HEK293 (cell line): Measurements from ENCODE around the gene RHBDF1.

Experiments
- HOXC10 ChIP-seq: sonication (generic); formaldehyde crosslinking; IDR thresholded peaks from 2 replicates; pipeline ENCODE4 v1.8.1; 2023; ENCODE audit warnings: mild to moderate bottlenecking, missing genetic modification reagents
- IKZF3 ChIP-seq: fragments of 450-650 bp; IDR thresholded peaks from 2 replicates; pipeline ENCODE4 v1.5.0; 2018; ENCODE audit warnings: missing biosample characterization, mild to moderate bottlenecking, missing genetic modification characterization, moderate library complexity
- PRDM1 ChIP-seq: fragments of 450-650 bp; formaldehyde crosslinking; IDR thresholded peaks from 2 replicates; pipeline ENCODE4; 2016; ENCODE audit warnings: missing biosample characterization, missing genetic modification characterization
- REPIN1 ChIP-seq: fragments of 450-650 bp; formaldehyde crosslinking; IDR thresholded peaks from 2 replicates; pipeline ENCODE4 v1.5.1; 2017; ENCODE audit warnings: missing biosample characterization, missing genetic modification characterization, low read depth
- YY1 ChIP-seq: fragments of 450-650 bp; formaldehyde crosslinking; IDR thresholded peaks from 2 replicates; pipeline ENCODE4 v1.5.1; 2018; ENCODE audit warnings: missing biosample characterization, missing genetic modification characterization
- ZEB2 ChIP-seq: fragments of 450-650 bp; formaldehyde crosslinking; IDR thresholded peaks from 2 replicates; pipeline ENCODE4 v1.5.1; 2016; ENCODE audit warnings: missing biosample characterization, missing genetic modification characterization
- ZFP3 ChIP-seq: fragments of 450-650 bp; formaldehyde crosslinking; IDR thresholded peaks from 2 replicates; pipeline ENCODE4 v1.5.1; 2016; ENCODE audit warnings: low read depth, missing biosample characterization, missing genetic modification characterization
- ZFP37 ChIP-seq: fragments of 450-650 bp; formaldehyde crosslinking; IDR thresholded peaks from 2 replicates; pipeline ENCODE4 v1.5.1; 2016; ENCODE audit warnings: missing biosample characterization, missing genetic modification characterization
- ZNF140 ChIP-seq: fragments of 450-650 bp; formaldehyde crosslinking; IDR thresholded peaks from 2 replicates; pipeline ENCODE4 v1.5.1; 2016; ENCODE audit warnings: missing biosample characterization, missing genetic modification characterization
- ZNF174 ChIP-seq: fragments of 450-650 bp; formaldehyde crosslinking; IDR thresholded peaks from 2 replicates; pipeline ENCODE4 v1.5.0; 2017; ENCODE audit warnings: missing biosample characterization, mild to moderate bottlenecking, missing genetic modification characterization
- ZNF211 ChIP-seq: fragments of 450-650 bp; formaldehyde crosslinking; IDR thresholded peaks from 2 replicates; pipeline ENCODE4 v1.5.1; 2016; ENCODE audit warnings: low read depth, missing biosample characterization, missing genetic modification characterization
- ZNF23 ChIP-seq: fragments of 450-650 bp; formaldehyde crosslinking; IDR thresholded peaks from 2 replicates; pipeline ENCODE4 v1.5.1; 2016; ENCODE audit warnings: missing biosample characterization, missing genetic modification characterization, borderline replicate concordance
- ZNF24 ChIP-seq: fragments of 450-650 bp; formaldehyde crosslinking; IDR thresholded peaks from 2 replicates; pipeline ENCODE4 v1.5.1; 2016; ENCODE audit warnings: missing biosample characterization, missing genetic modification characterization
- ZNF248 ChIP-seq: fragments of 450-650 bp; formaldehyde crosslinking; IDR thresholded peaks from 2 replicates; pipeline ENCODE4 v1.5.1; 2017; ENCODE audit warnings: missing biosample characterization, missing genetic modification characterization
- ZNF280C ChIP-seq: fragments of 450-650 bp; formaldehyde crosslinking; IDR thresholded peaks from 2 replicates; pipeline ENCODE4 v1.5.1; 2016; ENCODE audit warnings: missing biosample characterization, missing genetic modification characterization
- ZNF362 ChIP-seq: fragments of 450-650 bp; formaldehyde crosslinking; IDR thresholded peaks from 2 replicates; pipeline ENCODE4 v1.5.1; 2016; ENCODE audit warnings: missing biosample characterization, missing genetic modification characterization
- ZNF37A ChIP-seq: fragments of 450-650 bp; IDR thresholded peaks from 2 replicates; pipeline ENCODE4 v1.5.1; 2018; ENCODE audit warnings: missing biosample characterization, missing genetic modification characterization
- ZNF433 ChIP-seq: fragments of 450-650 bp; formaldehyde crosslinking; IDR thresholded peaks from 2 replicates; pipeline ENCODE4 v1.5.1; 2016; ENCODE audit warnings: missing biosample characterization, missing genetic modification characterization, low read depth
- ZNF571 ChIP-seq: fragments of 450-650 bp; formaldehyde crosslinking; IDR thresholded peaks from 2 replicates; pipeline ENCODE4 v1.5.0; 2017; ENCODE audit warnings: missing biosample characterization, missing genetic modification characterization
- ZNF585B ChIP-seq: fragments of 450-650 bp; formaldehyde crosslinking; IDR thresholded peaks from 2 replicates; pipeline ENCODE4 v1.5.1; 2016; ENCODE audit warnings: missing biosample characterization, missing genetic modification characterization
- ZNF596 ChIP-seq: fragments of 450-650 bp; IDR thresholded peaks from 2 replicates; pipeline ENCODE4 v1.5.0; 2018; ENCODE audit warnings: missing biosample characterization, mild to moderate bottlenecking, missing genetic modification characterization, moderate library complexity
- ZNF621 ChIP-seq: fragments of 450-650 bp; formaldehyde crosslinking; IDR thresholded peaks from 2 replicates; pipeline ENCODE4 v1.5.1; 2017; ENCODE audit warnings: missing biosample characterization, missing genetic modification characterization
- ZNF645 ChIP-seq: fragments of 450-650 bp; formaldehyde crosslinking; IDR thresholded peaks from 2 replicates; pipeline ENCODE4; 2016; ENCODE audit warnings: missing biosample characterization, missing genetic modification characterization
- ZNF701 ChIP-seq: fragments of 450-650 bp; formaldehyde crosslinking; IDR thresholded peaks from 2 replicates; pipeline ENCODE4 v1.5.1; 2016; ENCODE audit warnings: missing biosample characterization, missing genetic modification characterization
- ZNF76 ChIP-seq: fragments of 450-650 bp; formaldehyde crosslinking; IDR thresholded peaks from 2 replicates; pipeline ENCODE4; 2016; ENCODE audit warnings: low read depth, missing biosample characterization, missing genetic modification characterization, borderline replicate concordance
- TF ChIP-seq, protein P1 (sequence below): fragments of 450-650 bp; formaldehyde crosslinking; IDR thresholded peaks from 2 replicates; pipeline ENCODE4 v1.5.1; 2017; ENCODE audit warnings: missing biosample characterization, missing genetic modification characterization
- TF ChIP-seq, protein P2 (sequence below): fragments of 450-650 bp; IDR thresholded peaks from 2 replicates; pipeline ENCODE4 v1.5.1; 2018; ENCODE audit warnings: missing biosample characterization, mild to moderate bottlenecking, missing genetic modification characterization
- TF ChIP-seq, protein P3 (sequence below): fragments of 450-650 bp; formaldehyde crosslinking; IDR thresholded peaks from 2 replicates; pipeline ENCODE4 v1.5.1; 2016; ENCODE audit warnings: missing biosample characterization, missing genetic modification characterization

The RHBDF1 gene

DNA sequence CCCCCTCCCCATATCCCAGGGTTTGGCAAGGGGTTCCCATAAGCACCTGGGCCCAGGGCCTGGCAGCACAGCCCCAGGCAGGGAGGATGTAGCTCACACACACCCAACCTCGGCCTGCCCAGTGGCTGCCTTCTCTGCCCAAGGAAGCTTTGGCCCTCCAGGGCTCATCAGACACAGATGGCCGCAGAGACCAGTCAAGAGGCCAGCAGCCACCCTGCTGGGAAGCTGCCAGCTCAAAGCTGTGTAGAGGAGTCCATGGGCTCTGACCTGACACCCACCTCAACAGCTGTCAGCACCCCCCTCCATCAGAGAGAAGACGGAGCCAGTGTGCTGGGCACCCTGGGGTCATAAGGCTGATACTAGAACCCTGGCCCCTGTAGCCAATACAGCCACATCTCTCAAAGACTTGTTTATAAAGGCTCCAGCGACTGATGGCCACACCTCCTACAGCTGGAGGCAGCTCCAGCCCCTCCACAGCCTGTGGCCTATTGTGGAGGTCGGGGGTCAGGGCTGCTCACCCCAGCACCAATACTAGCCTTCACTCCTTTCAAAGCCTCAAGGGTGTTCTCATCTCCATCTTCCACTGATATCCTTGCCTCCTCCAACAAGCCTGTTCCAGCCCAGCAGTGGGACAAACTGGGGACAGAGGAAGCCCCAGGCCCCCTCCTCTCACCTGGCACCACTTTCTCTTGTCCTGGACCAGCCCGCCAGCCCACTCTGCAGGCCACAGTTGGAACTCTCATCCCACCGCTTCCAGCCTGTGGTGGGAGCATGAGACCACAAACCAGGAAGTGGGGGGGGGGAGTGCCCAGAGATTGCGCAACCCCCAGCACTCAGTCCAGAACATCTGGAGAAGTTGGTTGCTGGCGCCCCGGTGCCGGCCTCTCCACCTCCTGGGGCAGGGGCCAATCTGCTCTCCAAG lies 3.4 kb upstream of the RHBDF1 start (continued):
- TF ChIP-seq, protein P1, sequence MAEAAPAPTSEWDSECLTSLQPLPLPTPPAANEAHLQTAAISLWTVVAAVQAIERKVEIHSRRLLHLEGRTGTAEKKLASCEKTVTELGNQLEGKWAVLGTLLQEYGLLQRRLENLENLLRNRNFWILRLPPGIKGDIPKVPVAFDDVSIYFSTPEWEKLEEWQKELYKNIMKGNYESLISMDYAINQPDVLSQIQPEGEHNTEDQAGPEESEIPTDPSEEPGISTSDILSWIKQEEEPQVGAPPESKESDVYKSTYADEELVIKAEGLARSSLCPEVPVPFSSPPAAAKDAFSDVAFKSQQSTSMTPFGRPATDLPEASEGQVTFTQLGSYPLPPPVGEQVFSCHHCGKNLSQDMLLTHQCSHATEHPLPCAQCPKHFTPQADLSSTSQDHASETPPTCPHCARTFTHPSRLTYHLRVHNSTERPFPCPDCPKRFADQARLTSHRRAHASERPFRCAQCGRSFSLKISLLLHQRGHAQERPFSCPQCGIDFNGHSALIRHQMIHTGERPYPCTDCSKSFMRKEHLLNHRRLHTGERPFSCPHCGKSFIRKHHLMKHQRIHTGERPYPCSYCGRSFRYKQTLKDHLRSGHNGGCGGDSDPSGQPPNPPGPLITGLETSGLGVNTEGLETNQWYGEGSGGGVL (tag by site-specific recombination) = peak; percentile 49
- TF ChIP-seq ZNF140 = no peak
- TF ChIP-seq ZEB2 (tag by site-specific recombination) = no peak
- TF ChIP-seq ZNF585B (tag by site-specific recombination) = no peak
- peak; percentile 16; the same call in 1 of the 2 replicates for TF ChIP-seq ZNF76
- TF ChIP-seq ZNF174 (tag by site-specific recombination) = no peak
- no peak for TF ChIP-seq ZNF248 (tag by site-specific recombination)
- TF ChIP-seq ZNF24 (tag by site-specific recombination) = no peak
- no peak for TF ChIP-seq ZNF621 (tag by site-specific recombination)
- TF ChIP-seq ZNF645 (tag by site-specific recombination) = no peak
- no peak for TF ChIP-seq ZFP3
- no peak for TF ChIP-seq ZNF596 (tag by site-specific recombination)
- TF ChIP-seq PRDM1 = no peak
- TF ChIP-seq YY1 (tag by site-specific recombination) = no peak
- no peak for TF ChIP-seq ZNF23 (tag by site-specific recombination)
- no peak for TF ChIP-seq ZNF701
- TF ChIP-seq REPIN1 (tag by site-specific recombination) = no peak
- no peak for TF ChIP-seq ZFP37
- TF ChIP-seq ZNF571 (tag by site-specific recombination) = no peak
- no peak for TF ChIP-seq ZNF362 (tag by site-specific recombination)
- TF ChIP-seq ZNF433 (tag by site-specific recombination) = no peak
- no peak for TF ChIP-seq HOXC10 (CRISPR knock-in tag)
- TF ChIP-seq ZNF280C (tag by site-specific recombination) = no peak
- TF ChIP-seq ZNF37A (tag by site-specific recombination) = no peak
- TF ChIP-seq, protein P2, sequence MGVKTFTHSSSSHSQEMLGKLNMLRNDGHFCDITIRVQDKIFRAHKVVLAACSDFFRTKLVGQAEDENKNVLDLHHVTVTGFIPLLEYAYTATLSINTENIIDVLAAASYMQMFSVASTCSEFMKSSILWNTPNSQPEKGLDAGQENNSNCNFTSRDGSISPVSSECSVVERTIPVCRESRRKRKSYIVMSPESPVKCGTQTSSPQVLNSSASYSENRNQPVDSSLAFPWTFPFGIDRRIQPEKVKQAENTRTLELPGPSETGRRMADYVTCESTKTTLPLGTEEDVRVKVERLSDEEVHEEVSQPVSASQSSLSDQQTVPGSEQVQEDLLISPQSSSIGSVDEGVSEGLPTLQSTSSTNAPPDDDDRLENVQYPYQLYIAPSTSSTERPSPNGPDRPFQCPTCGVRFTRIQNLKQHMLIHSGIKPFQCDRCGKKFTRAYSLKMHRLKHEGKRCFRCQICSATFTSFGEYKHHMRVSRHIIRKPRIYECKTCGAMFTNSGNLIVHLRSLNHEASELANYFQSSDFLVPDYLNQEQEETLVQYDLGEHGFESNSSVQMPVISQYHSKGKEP = no peak
- TF ChIP-seq IKZF3 (tag by site-specific recombination) = peak; percentile 58; the same call in 1 of the 2 replicates
- TF ChIP-seq ZNF211 = no peak
- TF ChIP-seq, protein P3, sequence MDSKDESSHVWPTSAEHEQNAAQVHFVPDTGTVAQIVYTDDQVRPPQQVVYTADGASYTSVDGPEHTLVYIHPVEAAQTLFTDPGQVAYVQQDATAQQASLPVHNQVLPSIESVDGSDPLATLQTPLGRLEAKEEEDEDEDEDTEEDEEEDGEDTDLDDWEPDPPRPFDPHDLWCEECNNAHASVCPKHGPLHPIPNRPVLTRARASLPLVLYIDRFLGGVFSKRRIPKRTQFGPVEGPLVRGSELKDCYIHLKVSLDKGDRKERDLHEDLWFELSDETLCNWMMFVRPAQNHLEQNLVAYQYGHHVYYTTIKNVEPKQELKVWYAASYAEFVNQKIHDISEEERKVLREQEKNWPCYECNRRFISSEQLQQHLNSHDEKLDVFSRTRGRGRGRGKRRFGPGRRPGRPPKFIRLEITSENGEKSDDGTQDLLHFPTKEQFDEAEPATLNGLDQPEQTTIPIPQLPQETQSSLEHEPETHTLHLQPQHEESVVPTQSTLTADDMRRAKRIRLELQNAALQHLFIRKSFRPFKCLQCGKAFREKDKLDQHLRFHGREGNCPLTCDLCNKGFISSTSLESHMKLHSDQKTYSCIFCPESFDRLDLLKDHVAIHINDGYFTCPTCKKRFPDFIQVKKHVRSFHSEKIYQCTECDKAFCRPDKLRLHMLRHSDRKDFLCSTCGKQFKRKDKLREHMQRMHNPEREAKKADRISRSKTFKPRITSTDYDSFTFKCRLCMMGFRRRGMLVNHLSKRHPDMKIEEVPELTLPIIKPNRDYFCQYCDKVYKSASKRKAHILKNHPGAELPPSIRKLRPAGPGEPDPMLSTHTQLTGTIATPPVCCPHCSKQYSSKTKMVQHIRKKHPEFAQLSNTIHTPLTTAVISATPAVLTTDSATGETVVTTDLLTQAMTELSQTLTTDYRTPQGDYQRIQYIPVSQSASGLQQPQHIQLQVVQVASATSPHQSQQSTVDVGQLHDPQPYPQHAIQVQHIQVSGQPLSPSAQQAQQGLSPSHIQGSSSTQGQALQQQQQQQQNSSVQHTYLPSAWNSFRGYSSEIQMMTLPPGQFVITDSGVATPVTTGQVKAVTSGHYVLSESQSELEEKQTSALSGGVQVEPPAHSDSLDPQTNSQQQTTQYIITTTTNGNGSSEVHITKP = 0 out of 2 replicates have a peak, but pooled peaks have one; percentile 10
